NCI-H82 (cell line): ENCODE results near the gene PTGER4.
"Not testable (repeated sequence)": the region's sequence is repeated elsewhere in the genome, so short reads cannot be mapped to it uniquely, and the experiment has no call there.

Source experiments
- DNase-seq: peaks from one replicate; lab custom pipeline; 2025; lab: John Stamatoyannopoulos, UW

The PTGER4 gene

DNA sequence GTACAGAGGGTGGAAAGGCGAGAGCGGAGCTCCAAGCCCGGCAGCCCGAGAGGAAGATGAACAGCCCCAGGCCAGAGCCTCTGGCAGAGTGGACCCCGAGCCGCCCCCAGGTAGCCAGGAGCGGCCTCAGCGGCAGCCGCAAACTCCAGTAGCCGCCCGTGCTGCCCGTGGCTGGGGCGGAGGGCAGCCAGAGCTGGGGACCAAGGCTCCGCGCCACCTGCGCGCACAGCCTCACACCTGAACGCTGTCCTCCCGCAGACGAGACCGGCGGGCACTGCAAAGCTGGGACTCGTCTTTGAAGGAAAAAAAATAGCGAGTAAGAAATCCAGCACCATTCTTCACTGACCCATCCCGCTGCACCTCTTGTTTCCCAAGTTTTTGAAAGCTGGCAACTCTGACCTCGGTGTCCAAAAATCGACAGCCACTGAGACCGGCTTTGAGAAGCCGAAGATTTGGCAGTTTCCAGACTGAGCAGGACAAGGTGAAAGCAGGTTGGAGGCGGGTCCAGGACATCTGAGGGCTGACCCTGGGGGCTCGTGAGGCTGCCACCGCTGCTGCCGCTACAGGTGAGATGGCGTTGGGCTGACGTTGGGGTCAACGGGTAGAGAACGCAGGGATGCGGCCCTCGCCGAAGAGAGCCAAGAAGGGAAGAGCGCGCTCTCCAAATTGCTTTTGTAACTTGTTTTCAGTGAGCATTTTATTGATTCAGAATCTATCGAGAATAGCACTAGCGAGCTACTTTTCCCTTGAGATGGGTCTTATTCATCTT lies at the start of gene PTGER4:
PTGER4 (plus strand) TSS at position 3 of the 769 bp plus-strand sequence. CDS start 1,079 bp downstream, outside the sequence.
- no peak for DNase-seq

DNA sequence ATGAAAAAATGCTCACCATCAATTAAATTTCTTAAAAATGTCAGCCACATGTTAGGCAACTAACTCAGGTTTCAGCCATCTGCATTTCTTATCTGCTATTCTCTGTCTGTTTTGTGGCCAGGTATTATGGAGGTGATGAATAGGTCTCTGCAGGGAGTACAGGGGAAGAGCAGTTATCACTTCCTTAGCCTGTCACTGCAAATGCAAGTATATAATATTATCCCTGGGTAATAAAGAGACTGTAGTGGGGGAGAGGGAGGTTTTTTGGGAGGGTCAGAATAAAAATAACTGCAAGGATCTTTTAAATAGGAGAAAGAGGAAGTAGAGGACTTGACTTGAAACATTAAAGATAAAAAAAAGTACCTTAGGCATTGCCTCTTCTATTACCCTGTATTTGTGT lies 49.6 kb upstream of the PTGER4 start:
- no peak for DNase-seq

DNA sequence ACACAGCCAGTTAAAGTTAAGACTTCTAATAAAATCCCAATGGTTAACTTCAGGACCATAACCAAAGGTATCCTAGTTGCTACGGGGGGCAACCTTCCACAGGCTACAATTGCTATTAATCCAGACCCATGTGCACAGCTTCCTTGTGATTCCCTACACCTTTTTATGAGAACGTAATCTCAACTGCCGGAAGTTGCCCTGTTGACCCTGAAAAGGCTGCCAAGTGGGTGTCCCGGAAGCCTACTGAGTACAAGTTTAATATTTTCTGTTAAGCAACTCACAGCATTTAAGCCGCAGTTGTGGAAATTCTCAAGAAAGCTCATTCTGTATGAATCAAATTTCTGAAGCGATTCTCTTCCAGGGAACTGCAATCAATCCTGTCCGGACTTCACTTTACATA lies 48.5 kb upstream of the PTGER4 start:
- no peak for DNase-seq

DNA sequence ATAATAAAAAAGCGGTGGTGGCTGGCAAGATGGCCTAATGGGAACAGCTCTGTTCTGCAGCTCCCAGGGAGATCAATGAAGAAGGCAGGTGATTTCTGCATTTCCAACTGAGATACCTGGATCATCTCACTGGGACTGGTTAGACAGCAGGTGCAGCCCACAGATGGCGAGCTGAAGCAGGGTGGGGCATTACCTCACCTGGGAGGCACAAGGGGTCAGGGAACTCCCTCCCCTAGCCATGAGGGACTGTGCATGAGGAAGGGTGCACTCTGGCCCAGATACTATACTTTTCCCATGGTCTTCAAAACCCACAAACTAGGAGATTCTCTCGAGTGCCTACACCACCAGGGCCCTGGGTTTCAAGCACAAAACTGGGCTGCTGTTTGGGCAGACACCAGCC lies 45.6 kb upstream of the PTGER4 start:
- no peak for DNase-seq

DNA sequence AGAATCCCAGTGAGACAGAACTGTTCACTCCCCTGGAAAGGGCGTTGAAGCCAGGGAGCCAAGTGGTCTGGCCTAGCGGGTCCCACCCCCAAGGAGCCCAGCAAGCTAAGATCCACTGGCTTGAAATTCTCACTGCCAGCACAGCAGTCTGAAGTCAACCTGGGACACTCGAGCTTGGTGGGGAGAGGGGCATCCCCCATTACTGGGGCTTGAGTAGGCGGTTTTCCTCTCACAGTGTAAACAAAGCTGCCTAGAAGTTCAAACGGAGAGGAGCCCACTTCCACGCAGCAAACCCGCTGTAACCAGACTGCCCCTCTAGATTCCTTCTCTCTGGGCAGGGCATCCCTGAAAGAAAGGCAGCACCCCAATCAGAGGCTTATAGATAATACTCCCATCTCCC lies 45.1 kb upstream of the PTGER4 start:
- DNase-seq, result no peak

DNA sequence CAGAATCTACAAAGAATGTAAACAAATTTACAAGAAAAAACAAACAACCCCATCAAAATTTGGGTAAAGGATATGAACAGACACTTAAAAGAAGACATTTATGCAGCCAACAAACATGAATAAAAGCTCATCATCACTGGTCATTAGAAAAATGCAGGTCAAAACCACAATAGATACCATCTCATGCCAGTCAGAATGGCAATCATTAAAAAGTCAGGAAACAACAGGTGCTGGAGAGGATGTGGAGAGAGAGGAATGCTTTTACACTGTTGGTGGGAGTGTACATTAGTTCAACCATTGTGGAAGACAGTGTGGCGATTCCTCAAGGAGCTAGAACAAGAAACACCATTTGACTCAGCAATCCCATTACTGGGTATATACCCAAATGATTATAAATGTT lies 40.2 kb upstream of the PTGER4 start:
- DNase-seq, result not testable (repeated sequence)

DNA sequence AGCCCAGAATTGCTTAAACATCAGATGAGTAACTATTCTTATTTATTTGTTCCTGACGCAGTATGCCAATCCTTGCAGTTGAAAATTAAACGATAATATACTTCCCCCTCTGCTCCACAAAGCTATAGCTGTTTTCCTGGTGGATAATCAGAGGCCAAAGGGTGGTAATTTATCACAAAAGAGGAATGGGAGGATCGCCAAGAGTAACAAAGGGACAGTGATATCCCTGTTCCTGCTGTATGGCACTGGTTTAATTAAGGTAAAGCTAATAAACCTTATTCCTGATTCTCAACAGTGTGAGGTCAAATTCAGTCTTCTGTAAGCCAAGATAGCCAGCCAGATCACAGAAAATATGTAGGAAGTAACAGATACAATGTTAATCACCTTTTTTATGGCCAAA lies 33.4 kb upstream of the PTGER4 start:
- no peak for DNase-seq

DNA sequence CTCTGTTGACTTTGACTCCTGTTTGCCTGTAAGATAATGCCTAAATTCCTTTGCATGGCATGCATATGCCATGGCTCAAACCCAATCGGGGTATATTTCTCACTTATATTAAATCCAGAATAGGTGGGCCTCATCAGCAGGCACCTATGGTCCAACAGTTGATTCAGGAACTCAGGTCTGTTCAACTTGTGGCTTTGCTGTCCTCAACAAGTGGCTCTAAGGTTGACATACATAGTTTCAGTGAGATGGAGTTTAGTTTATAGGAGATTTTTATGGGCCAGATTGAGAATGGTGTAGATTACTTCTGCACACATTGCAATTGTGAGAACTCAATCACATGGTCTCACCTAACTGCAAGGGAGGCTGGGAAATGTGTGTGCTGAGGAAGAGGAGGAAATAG lies 31.6 kb upstream of the PTGER4 start:
- no peak for DNase-seq

DNA sequence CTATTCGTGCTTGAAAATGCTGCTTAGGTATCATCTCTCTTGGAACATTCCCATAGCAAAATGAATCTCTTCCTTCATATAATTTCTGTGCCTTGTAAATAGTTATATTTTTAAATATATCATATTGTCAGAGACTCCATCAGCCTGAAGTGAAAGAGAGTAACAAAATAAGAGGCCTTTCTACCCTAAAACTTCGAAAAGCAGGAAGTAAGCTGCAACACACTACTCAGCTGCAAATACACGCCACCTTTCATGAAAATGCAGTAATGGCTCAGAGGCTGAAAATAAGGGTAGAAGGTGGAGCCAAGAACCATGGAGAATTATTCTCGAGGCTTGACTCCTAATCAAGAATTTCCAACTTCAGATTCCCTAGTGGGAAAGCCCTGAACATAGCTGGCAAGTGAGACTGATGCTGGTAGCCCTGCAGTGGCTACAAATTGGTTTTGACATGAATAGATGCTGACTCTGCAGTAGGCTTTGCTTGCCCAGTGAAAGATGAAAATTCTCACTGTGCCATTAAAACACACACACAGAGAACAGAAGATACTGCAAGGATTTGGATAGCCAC lies 30.2 kb upstream of the PTGER4 start:
- no peak for DNase-seq

DNA sequence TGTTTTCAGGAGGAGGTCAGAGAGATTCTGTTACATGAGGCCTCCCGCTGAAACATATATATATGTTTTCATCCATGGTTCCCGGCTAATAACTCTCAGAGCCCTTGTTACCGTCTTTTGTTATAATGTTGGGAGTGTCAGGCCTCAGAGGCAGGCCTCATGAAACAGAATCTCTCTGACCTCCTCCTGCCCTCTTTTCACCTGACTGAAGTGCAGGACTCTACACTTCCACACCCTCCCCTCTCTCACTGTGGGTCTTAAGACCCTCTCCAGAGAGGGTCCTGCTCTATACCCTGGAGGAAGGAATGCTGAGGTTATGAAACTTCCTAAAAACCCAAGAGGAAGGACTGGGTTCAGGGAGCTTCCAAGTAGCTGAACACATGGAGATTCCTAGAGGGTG lies 28.5 kb upstream of the PTGER4 start:
- DNase-seq, result no peak

DNA sequence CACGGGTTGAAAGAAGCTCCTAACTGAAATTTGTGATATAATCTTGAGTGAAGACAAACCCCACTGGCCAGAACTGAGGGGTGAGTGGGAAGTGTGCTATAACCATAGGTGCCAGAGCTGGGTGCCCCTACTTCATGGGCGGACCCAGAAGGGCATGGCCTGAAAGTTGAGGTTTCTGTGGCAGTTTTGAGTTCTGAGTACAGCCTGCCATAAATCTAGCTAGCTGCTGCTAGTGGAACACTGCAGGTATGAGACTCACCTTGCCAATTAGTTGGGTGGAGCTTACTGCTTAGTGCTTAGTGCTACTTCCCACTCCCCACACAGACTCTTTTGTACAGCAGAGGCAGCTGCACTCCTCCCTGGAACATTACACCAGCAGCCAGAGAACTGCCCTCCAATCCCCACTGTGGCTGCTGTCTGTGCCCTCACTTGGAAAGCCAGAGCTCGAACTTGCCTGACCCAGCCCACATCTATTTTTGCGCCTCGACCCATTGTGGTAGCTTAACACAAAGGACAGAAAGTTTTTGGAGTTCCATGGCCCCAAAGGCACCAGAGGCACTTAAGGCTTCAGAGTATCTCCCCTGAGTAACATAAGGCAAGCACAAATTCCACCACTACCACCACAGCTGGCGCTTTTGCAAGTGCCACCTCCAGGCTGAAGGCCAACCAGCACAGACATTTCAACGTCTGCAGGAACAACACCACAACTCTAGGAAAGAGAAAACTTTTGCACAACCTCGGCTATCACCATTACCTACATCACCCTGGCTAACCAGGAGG lies 27.1 kb upstream of the PTGER4 start:
- DNase-seq, result no peak

DNA sequence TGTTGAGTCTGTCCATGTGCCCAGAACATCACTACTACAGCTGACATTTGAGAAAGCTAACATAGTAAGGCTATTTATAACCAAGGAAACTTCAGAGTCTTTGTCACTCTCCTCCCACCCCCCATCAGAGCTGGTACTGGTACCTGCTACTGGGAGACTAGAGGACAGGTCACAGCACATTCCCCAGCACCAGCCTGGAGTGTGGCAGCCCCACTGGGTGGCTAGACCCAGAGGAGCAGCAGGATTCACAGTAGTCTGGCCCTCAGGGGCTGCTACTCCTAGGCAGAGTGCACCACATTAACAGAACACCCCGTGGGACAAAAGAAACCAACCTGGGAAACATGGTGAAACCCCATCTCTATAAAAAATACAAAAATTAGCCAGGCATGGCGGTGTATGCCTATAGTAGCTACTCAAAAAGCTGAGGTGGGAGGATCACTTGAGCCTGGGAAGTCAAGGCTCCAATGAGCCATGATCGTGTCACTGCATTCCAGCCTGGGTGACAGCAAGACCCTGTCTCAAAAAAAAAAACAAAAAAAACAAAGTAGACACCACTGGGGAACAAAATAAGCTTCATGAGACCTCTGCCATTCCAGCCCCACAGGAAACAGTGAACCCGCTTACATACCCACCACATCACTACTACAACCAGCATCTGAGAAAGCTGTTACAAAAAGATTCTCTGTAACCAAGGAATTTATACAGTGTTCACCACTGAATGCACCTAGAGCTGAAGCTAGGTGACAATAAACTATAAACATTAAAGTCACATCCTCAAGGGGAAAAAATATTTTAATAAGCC lies 26.3 kb upstream of the PTGER4 start:
- no peak for DNase-seq

DNA sequence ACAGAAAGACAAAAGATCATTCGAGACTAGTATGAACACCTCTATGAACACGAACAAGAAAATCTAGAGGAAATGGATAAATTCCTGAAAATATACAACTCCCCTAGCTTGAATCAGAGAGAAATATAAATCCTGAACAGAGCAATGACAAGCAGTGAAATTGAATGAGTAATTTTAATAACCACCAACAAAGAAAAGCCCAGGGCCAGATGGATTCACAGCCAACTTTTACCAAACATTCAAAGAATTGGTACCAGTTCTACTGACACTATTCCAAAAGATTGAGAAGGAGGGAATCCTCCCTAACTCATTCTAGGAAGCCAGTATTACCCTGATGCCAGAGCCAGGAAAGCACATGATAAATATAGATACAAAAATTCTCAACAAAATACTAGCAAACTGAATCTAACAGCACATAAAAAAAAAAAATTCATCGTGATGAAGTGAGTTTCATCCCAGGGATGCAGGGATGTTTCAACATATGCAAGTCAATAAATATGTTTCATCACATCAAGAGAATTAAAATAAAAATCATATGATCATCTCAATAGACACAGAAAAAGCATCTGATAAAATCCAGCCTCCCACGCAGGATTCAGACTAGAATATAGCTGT lies 25.2 kb upstream of the PTGER4 start:
- DNase-seq, result no peak

DNA sequence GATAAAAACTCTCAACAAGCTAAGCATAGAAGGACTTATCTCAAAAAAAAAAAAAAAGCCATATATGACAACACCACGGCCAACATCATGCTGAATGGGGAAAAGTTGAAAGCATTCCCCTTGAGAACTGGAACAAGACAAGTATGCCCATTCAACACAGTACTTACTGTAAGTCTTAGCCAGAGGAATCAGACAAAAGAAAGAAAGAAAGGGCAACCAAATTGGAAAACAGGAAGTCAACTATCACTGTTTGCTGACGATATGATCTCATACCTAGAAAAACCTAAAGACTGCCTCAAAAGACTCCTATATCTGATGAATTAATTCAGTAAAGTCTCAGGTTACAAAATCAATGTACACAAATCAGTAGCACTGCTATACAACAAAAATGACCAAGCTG lies 24.6 kb upstream of the PTGER4 start:
- DNase-seq, result no peak

DNA sequence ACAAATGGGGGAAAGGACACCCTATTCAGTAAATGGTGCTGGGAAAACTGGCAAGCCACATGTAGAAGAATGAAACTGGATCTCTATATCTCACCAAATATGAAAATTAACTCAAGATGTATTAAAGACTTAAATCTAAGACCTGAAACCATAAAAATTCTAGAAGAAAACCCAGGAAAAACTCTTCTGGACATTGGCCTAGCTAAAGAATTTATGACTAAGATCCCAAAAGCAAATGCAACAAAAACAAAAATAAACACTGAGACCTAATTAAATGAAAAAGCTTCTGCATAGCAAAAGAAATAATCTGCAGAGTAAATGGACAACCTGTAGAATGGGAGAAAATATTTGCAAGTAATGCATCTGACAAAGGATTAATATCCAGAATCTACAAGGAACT lies 23.6 kb upstream of the PTGER4 start:
- DNase-seq, result not testable (repeated sequence)

DNA sequence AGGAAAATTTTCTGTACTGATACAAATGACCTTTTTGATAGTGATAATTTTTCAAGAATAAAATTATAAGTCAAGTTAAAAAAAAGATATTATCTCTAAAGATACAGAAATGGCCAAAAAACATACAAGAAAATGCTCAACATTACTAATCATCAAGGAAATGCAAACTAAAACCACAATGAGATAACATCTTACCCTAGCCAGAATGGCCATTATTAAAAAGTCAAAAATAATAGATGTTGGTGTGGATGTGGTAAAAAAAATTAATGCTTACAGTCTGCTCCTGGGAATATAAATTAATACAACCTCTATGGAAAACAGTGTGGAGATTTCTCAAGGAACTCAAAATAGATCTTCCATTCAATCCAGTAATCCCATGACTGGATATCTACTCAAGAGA lies 22.9 kb upstream of the PTGER4 start:
- DNase-seq, result no peak

DNA sequence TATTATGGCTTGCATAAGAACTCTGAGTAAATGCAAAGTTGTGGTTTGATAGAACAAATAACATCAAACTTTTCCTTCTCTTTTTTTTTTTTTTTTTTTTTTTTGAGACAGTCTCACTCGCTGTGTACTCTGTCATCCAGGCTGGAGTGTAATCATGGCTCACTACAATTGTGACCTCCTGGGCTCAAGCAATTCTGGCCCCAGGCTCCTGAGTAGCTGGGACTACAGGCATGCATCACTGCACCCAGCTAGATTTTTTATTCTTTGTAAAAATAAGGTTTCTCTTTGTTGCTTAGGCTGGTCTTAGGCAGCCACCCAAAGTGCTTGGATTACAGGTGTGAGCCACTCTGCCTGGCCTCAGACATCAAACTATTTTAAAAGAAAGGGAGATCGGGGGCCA lies 19.0 kb upstream of the PTGER4 start:
- DNase-seq, result no peak

DNA sequence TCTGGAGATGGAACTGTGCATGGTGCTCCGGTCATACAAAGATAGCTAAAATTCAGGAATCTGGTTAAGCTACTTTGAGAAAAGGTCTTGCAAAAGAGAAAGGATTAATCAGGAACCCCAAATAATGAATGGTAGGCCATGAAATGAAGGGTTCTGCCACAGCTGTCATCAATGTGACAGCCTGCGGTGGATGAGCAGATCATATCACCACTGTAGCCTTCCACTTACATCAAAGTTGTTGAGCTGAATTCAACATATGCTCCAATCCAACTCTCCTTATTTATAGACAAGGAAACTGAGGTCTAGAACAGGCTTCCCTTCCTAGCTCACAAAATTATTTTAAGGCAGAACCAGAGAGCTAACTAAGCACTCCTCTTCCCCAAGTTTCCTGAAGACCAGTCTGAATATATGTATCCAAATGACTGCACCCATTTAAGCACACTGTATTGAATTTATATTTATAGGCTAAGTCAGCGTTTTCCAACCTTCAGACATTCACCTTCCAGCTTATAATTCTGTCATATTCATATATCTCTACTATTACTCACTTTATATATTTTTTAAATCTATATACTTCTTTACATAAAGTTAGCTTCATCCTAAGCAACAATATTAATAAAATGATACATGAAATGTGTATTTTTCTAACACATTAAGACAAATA lies 13.9 kb upstream of the PTGER4 start:
- DNase-seq, result no peak

DNA sequence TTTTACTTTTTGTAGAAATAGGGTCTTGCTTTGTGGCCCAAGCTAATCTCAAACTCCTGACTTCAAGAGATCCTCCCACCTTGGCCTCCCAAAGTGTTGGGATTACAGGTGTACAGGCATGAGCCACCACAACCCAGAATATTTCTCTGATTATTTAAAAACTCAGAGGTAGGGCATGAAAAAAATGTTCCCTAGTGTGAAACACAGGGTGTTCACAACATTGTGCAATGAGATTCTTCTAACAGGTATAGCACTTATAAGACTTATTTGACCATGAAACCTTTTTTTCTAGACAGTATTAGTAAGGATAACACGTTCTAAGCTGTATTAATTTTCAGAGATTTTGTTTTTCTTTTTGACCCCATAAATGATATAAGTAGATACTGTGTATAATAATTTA lies 13.1 kb upstream of the PTGER4 start:
- no peak for DNase-seq

DNA sequence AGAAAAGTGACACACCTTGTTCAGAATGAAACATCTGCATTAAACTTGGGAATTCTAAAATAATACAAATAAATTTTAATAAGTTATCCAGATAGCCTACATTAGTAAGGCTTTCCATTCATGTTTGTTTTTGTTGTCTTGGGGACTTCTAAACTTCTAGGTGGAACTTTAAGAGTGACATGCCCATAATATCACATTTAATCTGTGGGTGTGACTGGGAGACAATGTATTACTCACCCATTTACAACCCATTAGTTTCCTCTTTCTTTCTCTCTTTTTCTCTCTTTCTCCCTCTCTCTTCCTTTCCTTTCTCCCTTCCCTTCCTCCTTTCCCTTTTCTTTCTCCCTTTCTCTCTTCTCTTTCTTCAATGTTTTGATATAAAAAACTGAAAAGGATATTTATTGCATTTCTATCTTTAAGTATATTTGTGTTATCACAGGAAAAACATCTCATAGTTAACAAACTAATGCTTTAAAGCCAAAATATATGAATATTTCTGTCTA lies 12.5 kb upstream of the PTGER4 start:
- DNase-seq, result no peak
